SH-SY5Y (cell line): Measurements from ENCODE around the gene NUP43.

ENCODE experiments used
- GATA2 ChIP-seq: IDR thresholded peaks from 2 replicates; pipeline ENCODE4 v1.6.1; 2011; ENCODE audit warnings: mild to moderate bottlenecking, low read depth, low read length
- GATA3 ChIP-seq: IDR thresholded peaks from 2 replicates; pipeline ENCODE4 v1.6.1; 2011; ENCODE audit warnings: low read depth, mild to moderate bottlenecking, low read length, moderate library complexity

DNA sequence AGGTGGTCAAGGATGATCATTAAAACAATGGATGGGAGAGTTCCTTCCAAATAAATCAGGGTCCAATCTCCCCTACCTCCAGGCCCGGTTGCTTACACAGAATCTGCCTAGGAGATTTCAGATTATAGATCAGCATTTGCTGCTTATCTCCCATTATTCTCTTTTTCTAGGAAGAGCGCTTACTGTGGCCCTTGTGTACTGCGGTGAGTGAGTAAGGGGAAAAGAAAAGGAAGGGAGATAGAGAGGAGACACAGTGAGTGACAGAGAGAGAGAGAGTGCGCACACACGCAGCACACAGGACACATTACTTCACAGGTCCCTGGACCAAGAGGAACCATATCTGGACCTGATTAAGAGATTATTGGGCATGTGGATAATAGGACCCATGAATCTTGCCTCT is 34.6 kb downstream of the NUP43 start:
- TF ChIP-seq GATA2 (no peak), GATA3 (no peak)
